HepG2 (cell line): ENCODE data around the gene ZFP14. TPM values are rescaled to one million over a fixed set of nuclear protein-coding genes. Genes with fewer than 3 reads are reported as not detected.

Experiments
- ASH2L ChIP-seq: fragments of 300-600, 200-600 bp; sonication (generic); IDR thresholded peaks from 2 replicates; pipeline ENCODE4 v1.7.0; 2017; ENCODE audit warnings: low read depth, mild to moderate bottlenecking, moderate library complexity, mixed read lengths, low read length; ENCODE audit not compliant: insufficient read length
- ELF3 ChIP-seq: IDR thresholded peaks from 2 replicates; pipeline ENCODE4 v1.6.1; 2016; ENCODE audit warnings: missing genetic modification reagents, missing compliant biosample characterization
- ESRRA ChIP-seq: sonication (generic); formaldehyde crosslinking; IDR thresholded peaks from 2 replicates; pipeline ENCODE4 v1.5.1; 2020; ENCODE audit warnings: mild to moderate bottlenecking, low read depth, missing genetic modification reagents
- GABPB1 ChIP-seq: IDR thresholded peaks from 2 replicates; pipeline ENCODE4 v1.6.1; 2016; ENCODE audit warnings: mild to moderate bottlenecking, missing genetic modification reagents, moderate library complexity, missing compliant biosample characterization
- HNRNPH1 ChIP-seq: fragments of 200-400 bp; formaldehyde crosslinking; optimal IDR thresholded peaks from 2 replicates; pipeline ENCODE3; 2017; ENCODE audit warnings: mild to moderate bottlenecking, low read depth, low read length
- HOXD1 ChIP-seq: sonication (generic); formaldehyde crosslinking; IDR thresholded peaks from 2 replicates; pipeline ENCODE4 v1.5.0; 2020; ENCODE audit warnings: missing genetic modification reagents
- KLF15 ChIP-seq: sonication (generic); formaldehyde crosslinking; IDR thresholded peaks from 2 replicates; pipeline ENCODE4 v1.8.1; 2023; ENCODE audit warnings: borderline replicate concordance, mild to moderate bottlenecking, inconsistent platforms, missing genetic modification reagents, mixed read lengths
- MED8 ChIP-seq: sonication (generic); formaldehyde crosslinking; IDR thresholded peaks from 2 replicates; pipeline ENCODE4 v1.8.1; 2023; ENCODE audit warnings: mild to moderate bottlenecking, missing genetic modification reagents; ENCODE audit not compliant: insufficient replicate concordance
- NR0B2 ChIP-seq: sonication (generic); formaldehyde crosslinking; IDR thresholded peaks from 2 replicates; pipeline ENCODE4 v1.4.0; 2020; ENCODE audit warnings: mild to moderate bottlenecking, missing genetic modification reagents
- THAP7 ChIP-seq: sonication (generic); formaldehyde crosslinking; IDR thresholded peaks from 2 replicates; pipeline ENCODE4 v1.8.1; 2023; ENCODE audit warnings: mild to moderate bottlenecking, missing genetic modification reagents
- ZBTB3 ChIP-seq: sonication (generic); formaldehyde crosslinking; IDR thresholded peaks from 2 replicates; pipeline ENCODE4 v1.4.0; 2020; ENCODE audit warnings: low read depth, mild to moderate bottlenecking, moderate library complexity, missing genetic modification reagents, borderline replicate concordance
- ZNF83 ChIP-seq: sonication (generic); formaldehyde crosslinking; IDR thresholded peaks from 2 replicates; pipeline ENCODE4 v1.4.0; 2020; ENCODE audit warnings: missing genetic modification reagents, mild to moderate bottlenecking, borderline replicate concordance
- ZSCAN20 ChIP-seq: sonication (generic); formaldehyde crosslinking; IDR thresholded peaks from 2 replicates; pipeline ENCODE4 v1.4.0; 2020; ENCODE audit warnings: missing genetic modification reagents, mild to moderate bottlenecking, borderline replicate concordance
- polyA plus RNA-seq, 8 experiments: library from polyadenylated mRNA; depleted of rRNA in 3 of 8; stranded (reverse) in 7 of 8; unstranded in 1 of 8; fragments of >200 nt; fragmentation: Illumina TruSeq in 4 of 8; extraction: Trizol in 4 of 8; gene quantifications; 2 replicates each; pipeline versions ENCODE4 v1.2.1 to v1.2.3, GENCODE V29; 2011 to 2016; ENCODE audit warnings: low read depth in 4 of 8, missing spikeins in 1 of 8, mixed read lengths in 1 of 8; ENCODE audit not compliant: insufficient read depth in 1 of 8
- total RNA-seq, 5 experiments: library from RNA; depleted of rRNA; stranded (reverse); fragments of >200 nt; fragmentation: Illumina TruSeq; extraction: Trizol; gene quantifications; 2 replicates each; pipeline ENCODE4 v1.2.3, GENCODE V29; 2016; ENCODE audit warnings: low read depth in 1 of 5
- TF ChIP-seq, protein P1 (sequence below): IDR thresholded peaks from 2 replicates; pipeline ENCODE4 v1.6.1; 2016; ENCODE audit warnings: low read depth, missing genetic modification reagents, missing compliant biosample characterization
- TF ChIP-seq, protein P2 (sequence below): sonication (generic); formaldehyde crosslinking; IDR thresholded peaks from 2 replicates; pipeline ENCODE4 v1.4.0; 2020; ENCODE audit warnings: missing genetic modification reagents

The ZFP14 gene
- total and polyA plus RNA-seq, 2 of the 13 experiments (the other 11 are each of a cell fraction or from before 2014, with no cell fraction given), result 2.0 to 5.0 TPM

- TF ChIP-seq, protein P1, sequence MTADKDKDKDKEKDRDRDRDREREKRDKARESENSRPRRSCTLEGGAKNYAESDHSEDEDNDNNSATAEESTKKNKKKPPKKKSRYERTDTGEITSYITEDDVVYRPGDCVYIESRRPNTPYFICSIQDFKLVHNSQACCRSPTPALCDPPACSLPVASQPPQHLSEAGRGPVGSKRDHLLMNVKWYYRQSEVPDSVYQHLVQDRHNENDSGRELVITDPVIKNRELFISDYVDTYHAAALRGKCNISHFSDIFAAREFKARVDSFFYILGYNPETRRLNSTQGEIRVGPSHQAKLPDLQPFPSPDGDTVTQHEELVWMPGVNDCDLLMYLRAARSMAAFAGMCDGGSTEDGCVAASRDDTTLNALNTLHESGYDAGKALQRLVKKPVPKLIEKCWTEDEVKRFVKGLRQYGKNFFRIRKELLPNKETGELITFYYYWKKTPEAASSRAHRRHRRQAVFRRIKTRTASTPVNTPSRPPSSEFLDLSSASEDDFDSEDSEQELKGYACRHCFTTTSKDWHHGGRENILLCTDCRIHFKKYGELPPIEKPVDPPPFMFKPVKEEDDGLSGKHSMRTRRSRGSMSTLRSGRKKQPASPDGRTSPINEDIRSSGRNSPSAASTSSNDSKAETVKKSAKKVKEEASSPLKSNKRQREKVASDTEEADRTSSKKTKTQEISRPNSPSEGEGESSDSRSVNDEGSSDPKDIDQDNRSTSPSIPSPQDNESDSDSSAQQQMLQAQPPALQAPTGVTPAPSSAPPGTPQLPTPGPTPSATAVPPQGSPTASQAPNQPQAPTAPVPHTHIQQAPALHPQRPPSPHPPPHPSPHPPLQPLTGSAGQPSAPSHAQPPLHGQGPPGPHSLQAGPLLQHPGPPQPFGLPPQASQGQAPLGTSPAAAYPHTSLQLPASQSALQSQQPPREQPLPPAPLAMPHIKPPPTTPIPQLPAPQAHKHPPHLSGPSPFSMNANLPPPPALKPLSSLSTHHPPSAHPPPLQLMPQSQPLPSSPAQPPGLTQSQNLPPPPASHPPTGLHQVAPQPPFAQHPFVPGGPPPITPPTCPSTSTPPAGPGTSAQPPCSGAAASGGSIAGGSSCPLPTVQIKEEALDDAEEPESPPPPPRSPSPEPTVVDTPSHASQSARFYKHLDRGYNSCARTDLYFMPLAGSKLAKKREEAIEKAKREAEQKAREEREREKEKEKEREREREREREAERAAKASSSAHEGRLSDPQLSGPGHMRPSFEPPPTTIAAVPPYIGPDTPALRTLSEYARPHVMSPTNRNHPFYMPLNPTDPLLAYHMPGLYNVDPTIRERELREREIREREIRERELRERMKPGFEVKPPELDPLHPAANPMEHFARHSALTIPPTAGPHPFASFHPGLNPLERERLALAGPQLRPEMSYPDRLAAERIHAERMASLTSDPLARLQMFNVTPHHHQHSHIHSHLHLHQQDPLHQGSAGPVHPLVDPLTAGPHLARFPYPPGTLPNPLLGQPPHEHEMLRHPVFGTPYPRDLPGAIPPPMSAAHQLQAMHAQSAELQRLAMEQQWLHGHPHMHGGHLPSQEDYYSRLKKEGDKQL (CRISPR knock-in tag), result 0 out of 2 replicates have a peak, but pooled peaks have one; percentile 16
- TF ChIP-seq KLF15 (CRISPR knock-in tag) (no peak), ASH2L (peak; percentile 85), HOXD1 (CRISPR knock-in tag) (peak; percentile 37; the same call in 1 of the 2 replicates), ZSCAN20 (CRISPR knock-in tag) (0 out of 2 replicates have a peak, but pooled peaks have one; percentile 56), ELF3 (CRISPR knock-in tag) (peak; percentile 76), ZBTB3 (CRISPR knock-in tag) (no peak), ESRRA (CRISPR knock-in tag) (no peak), MED8 (CRISPR knock-in tag) (peak; percentile 67), NR0B2 (CRISPR knock-in tag) (peak; percentile 72; the same call in 1 of the 2 replicates), ZNF83 (CRISPR knock-in tag) (peak; percentile 58; the same call in 1 of the 2 replicates), GABPB1 (peak; percentile 98), THAP7 (CRISPR knock-in tag) (no peak), HNRNPH1 (no peak)
- TF ChIP-seq, protein P2, sequence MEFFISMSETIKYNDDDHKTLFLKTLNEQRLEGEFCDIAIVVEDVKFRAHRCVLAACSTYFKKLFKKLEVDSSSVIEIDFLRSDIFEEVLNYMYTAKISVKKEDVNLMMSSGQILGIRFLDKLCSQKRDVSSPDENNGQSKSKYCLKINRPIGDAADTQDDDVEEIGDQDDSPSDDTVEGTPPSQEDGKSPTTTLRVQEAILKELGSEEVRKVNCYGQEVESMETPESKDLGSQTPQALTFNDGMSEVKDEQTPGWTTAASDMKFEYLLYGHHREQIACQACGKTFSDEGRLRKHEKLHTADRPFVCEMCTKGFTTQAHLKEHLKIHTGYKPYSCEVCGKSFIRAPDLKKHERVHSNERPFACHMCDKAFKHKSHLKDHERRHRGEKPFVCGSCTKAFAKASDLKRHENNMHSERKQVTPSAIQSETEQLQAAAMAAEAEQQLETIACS, result peak; percentile 31; the same call in 1 of the 2 replicates
Measured at GRCh38 chr19:36378625-36379509, at the start of gene ZFP14 (continued).
